ENCODE results near the gene ELOVL5.
A peak's percentile ranks its signal among the peaks of the same experiment; 100 is the strongest.

Gene ELOVL5

GRCh38 chr6:53268858-53269608 lies 79.7 kb downstream of the ELOVL5 start:
- no peak for DNase-seq

DNA sequence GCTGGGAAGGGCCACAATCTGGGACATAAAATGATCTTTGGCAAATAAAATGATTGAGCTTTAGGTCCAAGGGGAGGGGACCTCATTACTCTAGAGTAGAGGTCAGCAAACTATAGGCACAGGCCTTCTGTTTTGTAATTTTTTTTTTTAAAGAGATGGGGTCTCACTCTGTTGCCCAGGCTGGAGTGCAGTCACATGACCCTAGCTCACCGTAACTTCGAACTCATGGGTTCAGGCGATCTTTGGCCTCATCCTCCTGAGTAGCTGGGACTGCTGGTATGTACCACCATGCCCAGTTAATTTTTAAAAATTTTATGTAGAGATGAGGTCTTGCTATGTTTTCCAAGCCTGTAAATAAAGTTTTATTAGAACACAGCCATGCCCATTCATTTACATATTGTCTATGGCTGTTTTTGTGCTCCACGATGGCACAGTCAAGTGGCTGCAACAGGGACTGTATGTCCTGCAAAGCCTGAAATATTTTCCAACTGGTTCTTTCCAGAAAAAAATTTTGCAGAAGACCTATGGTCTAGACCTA lies 82.1 kb downstream of the ELOVL5 start:
- no peak for DNase-seq

GRCh38 chr6:53264915-53265607 lies 83.7 kb downstream of the ELOVL5 start:
- no peak for DNase-seq

- DNase-seq = no peak
Observed at GRCh38 chr6:53264337-53264736, 84.4 kb downstream of the ELOVL5 start.

GRCh38 chr6:53263917-53264316 lies 84.8 kb downstream of the ELOVL5 start:
- DNase-seq = peak; percentile 56

- no peak for DNase-seq
Observed at GRCh38 chr6:53259860-53260580, 88.7 kb downstream of the ELOVL5 start.

- no peak for DNase-seq
Observed at GRCh38 chr6:53258774-53259155, 90.0 kb downstream of the ELOVL5 start.

DNA sequence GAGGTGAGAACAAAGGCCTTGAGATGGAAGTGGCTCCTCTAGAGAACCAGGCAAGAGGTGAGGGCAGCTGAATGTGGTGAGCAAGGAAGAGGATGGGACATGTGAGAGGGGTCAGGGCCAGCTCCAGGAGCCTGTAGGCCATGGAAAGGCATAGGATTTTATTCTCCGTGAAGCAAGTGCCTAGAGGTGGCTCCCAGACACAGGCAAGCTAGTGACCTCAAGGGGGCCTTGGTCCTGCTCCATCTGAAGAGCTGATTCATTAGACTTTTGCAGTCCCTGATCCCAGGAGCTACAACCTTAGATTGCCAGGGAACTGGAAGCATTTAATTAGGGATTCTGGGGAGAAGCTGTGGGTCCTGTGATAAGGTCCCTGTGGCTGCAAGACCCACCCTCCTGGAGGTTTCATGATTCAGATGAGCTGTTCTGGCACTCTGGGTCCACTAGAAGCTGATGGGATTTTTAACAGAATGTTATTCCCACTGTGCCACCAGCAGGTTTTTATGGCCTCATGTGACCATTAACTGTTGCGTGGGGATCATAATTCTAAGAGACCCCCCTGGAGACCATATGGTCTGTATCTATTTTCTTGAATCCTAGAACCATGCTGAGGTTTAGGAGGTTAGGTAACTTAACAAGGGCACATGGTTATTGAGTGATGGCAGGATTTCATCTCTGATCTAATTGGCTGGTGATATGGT lies 90.5 kb downstream of the ELOVL5 start:
- no peak for DNase-seq

DNA sequence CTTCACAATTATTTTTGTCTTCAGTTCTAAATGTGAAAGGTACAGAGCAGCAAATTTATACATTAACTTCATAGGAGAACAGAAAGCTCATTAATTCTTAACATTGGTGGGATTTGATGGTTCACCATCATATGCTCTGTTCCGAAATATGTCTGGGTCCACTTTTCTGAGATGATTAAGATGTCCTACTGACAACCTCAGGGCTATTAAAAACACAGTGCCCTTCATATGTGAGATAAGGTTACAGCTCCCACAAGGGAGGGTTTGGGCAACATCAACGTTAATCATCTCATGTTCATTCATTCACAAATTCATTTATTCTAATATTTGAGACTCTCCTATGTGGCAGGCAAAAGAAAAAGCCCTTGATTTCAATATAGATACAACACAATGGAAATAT lies 91.2 kb downstream of the ELOVL5 start:
- DNase-seq = no peak

DNA sequence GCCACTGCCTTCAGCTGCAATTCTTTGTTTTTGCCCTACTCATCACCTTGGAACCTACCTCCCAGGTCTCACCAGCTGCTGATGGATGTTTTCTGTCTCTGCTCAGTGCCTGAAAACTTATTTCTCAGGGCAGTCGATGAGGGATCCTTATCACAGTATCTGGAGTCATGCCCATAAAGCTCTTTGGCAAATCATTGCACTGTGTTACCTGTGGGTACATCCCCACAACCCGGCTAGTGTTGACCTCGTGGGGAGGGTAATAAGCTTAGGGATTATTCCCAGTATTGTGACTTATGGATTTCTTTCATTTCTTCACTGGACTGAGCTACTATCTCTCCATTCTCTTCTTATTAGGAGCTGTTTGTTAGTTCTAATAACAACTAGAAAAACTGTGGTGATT lies 91.7 kb downstream of the ELOVL5 start:
- no peak for DNase-seq

DNA sequence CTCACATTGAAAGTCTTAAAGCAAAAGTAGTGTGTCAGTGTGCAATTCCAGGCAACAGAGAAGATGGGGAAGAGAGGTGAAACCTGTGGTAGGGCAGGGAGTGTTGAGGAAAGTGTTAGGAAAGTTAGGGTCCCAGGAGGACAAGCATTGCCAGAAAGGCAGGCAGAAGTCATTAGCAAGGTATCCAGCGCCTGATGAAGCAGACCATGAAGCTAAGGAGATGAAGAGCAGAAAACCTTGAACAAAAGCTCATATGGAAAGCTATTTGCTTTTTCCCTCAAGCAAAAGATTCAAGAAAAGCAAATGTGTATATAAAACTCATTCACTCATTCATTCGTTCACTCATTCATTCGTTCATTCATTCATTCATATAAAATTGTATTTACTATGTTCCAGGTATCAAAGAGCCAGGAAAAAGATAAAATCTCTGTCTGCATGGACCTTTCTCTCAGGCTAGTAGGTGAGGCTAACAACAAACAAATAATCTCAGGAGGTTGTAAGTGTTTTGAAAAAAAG lies 96.5 kb downstream of the ELOVL5 start:
- no peak for DNase-seq

DNA sequence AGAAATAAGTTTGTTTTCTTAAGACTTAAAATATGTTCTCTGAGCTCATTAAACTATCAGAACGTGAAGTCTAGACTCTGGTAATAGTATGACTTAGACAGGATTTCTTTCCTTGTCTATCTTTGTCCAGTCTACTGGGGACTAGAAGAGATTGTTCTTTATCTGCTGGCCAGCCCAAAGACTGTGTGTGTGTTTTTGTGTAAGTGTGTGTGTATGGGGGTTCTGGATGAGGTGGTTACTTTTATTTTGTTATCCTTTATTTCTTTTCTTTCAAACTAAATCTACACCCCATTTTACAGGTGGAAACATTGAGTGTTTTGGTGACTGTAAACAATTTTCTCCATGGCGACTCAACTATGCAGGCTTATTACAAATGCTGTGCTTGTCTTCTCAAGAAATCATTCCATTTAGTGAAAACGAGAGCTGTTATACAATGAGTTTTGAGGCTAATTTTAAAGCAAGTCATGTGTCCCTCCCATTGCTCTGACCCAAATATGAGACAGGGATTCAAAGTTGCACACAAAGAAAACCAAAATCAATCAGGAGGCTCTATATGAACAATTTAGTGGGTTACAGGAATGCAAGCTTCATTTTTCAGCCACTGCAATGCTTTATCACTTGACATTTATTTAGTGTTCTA lies 97.6 kb downstream of the ELOVL5 start:
- no peak for DNase-seq

DNA sequence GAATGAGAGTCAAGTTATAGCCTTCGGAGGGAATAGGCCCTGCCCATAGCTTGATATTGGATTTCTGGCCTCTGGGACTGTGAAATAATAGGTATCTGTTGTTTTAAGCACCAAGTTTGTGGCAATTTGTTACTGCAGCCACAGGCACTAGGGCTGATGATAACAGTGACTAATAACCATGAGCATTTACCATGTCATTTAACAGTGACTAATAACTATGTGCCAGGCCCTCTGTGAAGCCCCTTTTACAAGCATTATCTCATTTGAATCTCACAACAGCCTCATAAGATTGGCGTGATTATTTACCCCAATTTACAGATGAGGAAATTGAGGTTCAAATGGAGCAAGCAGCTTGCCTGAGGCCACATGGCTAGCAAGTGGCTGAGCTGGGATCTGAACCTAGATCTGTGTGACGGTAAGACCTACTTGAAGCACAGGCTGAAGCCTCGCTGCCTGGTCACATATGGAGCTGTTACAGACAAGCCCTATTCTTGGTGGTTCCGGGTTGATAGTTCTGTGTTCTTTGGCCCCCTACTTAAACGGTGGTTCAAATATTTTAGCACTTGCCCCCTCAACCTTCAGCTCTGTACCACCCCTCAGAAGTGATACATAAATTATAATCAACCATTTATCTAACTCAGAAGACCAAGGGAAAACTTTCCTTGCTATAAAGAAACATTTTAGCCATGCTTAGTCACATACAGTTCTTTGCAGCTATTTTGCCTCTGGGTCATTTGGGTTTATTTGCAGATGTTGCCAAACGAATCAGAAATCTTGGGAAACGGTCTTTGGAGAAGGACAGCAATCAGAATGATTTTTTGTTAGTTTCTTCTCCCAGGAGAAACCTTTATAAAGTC lies 98.3 kb downstream of the ELOVL5 start:
- peak; percentile 79 for DNase-seq

DNA sequence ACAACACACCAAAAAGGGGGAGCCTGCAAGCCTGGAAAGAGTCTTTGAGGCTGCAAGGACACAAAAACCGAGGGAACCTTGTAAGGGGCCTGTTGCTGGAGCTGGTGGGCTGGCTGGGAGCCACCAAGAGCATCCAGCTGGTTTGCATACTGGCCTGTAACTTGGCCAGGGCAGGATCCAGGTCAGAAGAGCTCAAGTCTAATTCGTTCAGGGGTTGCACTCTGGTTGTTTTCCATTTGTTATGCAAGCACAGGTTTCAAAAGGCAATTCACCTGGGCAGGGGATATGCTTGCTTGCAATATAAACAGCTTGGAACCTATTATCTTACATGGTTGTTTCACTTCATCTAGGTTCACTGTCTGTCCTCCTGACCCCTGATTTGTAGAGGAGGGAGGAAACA lies 101.8 kb downstream of the ELOVL5 start:
- no peak for DNase-seq

DNA sequence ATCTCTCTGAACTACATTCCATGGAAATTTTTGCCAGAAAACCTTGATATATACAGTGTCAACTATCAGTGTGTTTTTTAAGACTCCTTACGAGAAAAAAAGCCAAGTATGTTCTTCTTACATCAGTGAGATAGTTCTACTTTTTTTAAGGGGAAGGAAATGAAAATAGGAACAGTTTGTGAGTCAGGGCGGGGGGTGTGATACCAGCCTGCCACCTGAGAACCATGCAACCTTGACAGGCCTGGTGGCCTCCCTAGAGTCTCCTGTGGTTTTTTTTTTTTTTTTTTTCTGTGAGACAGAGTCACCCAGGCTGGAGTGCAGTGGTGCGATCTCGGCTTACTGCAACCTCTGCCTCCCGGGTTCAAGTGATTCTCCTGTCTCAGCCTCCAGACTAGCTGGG lies 103.8 kb downstream of the ELOVL5 start:
- no peak for DNase-seq

GRCh38 chr6:53244399-53244931 lies 104.3 kb downstream of the ELOVL5 start:
- no peak for DNase-seq

- no peak for DNase-seq
Observed at GRCh38 chr6:53241938-53242337, 106.8 kb downstream of the ELOVL5 start.

GRCh38 chr6:53240761-53241160 lies 108.0 kb downstream of the ELOVL5 start:
- DNase-seq = no peak

- no peak for DNase-seq
Observed at GRCh38 chr6:53240139-53240538, 108.6 kb downstream of the ELOVL5 start.

DNA sequence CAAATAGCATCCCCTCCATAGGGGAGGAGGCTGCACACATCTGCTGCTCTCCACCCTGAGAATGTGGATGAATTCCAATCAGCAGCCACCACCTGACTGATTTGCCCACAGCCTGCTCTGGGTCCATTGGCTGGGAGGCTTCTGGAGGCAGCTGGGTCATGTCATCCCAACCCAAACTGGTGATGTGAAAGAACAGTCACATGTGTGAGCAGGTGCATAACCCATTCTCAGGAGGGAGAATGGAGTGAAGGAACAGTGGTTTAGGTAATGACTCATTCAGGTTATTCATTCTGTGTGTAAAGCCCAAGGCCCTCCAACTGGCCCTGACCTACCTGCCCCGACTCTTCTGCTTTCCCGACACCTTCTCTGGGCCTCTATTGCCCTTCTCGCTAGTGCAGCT lies 109.2 kb downstream of the ELOVL5 start:
- no peak for DNase-seq

DNA sequence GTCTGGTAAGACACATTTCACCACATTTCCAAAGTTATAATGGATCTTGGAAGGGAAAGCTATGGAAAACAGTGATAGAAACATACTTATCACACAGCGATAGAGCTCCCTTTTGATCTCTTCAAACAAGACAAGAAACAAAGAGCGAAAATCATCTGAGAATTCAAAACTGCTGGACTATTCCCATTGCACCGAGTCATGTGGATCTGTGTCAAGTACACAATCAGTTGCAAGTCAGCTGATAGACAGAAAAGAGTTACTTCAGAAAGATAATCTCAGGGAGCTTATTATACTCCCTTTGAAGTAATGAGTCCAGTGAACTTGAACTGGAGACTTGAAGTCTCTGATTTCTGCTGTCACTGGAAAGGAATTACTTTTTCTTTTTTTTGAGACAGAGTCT lies 110.4 kb downstream of the ELOVL5 start:
- DNase-seq = no peak
